Amniotic stem cell (primary cell): Measurements from ENCODE around the gene PRPF19.

ENCODE experiments used
- DNase-seq: peaks from one replicate; lab custom pipeline; 2025; lab: John Stamatoyannopoulos, UW

PRPF19 gene

DNA sequence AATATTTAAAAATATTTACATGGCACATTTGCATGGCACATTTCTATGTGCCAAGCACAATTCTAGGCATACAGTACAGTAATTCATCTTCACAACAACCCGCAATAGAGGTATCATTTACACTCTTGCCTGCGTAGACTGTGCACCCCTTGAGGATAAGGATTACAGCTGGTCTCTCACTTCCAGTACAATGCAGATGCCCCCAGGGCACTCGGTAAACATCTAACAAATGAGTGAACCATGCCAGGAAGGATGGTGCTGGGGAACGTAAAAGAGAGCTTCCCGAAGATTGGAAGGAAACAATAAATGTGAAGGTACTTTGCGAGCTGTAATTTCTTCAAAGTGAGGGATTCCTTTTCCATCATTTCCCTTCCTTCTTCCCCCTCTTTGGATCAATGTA, 1.3 kb downstream of the PRPF19 start:
- DNase-seq, result no peak

DNA sequence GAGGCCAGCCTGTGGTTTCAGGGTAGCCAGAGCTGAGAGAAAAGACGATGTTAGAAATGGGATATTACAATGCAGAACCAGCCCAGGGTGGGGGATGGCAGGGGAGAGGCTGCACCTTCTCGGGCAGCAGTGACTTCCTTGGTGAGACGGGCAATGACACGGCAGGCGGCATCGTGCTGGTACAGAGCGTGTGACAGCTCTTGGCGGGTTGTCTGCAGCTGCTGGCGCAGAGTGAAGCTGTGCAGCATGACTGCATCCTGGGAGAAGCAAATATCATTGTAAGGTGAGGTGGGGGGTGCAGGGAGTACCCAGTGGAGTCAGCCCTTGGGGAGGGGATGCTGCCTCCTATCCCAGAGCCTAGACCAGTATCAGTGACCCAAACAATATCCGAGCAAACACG, 3.8 kb downstream of the PRPF19 start:
- DNase-seq, result no peak

DNA sequence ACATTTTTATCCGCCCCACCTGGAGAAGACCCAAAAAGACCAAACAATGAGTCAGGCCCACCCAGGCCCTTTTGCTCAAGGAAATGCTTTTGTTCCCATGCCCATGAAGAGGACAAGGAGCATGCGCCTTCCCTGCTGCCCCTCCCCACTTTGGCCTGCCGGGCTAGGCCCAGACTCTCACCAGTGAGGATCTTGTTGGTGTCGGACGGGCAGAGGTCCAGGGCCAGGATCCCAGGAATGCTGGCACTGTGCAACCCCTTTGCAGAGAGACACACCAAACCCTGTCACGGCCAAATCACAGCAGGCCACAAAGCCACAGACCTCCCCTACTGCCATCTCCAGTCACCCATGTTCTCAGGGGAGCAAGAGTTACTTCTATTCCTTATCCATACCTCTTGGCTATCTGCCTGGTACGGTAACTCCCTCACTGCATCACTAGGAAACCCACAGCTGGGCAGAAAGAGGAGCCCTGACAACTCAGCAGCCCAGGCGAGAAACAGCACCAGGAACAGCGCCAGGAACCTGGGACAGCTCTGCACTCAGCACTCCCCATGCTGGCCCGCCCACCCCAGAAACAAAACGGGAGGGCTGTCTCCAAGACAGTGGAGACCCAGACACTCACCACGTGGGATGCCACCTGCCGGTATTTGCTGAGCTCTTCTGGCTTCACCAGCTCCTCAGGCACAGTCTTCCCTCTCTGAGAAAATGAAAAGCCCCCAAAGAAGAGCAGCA, 5.5 kb downstream of the PRPF19 start:
- DNase-seq, result no peak

DNA sequence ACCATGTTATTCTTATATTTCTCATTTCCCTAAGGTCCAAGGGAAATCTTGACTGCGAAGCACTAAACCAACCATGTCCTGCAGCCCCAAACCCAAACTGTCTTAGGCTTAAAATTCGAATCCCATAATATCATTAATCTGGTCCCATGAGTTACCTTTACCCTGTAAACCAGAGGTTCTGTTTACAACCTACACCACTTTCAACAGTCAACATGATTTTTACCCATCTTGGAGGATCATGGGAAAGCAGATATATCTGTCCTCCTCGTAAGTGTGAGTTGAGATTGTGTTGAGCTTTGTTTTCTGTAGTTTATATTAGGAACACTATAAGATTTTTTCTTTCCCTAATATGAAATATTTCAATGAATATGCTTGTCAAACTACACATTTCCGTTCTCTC, 6.4 kb downstream of the PRPF19 start:
- DNase-seq, result no peak

DNA sequence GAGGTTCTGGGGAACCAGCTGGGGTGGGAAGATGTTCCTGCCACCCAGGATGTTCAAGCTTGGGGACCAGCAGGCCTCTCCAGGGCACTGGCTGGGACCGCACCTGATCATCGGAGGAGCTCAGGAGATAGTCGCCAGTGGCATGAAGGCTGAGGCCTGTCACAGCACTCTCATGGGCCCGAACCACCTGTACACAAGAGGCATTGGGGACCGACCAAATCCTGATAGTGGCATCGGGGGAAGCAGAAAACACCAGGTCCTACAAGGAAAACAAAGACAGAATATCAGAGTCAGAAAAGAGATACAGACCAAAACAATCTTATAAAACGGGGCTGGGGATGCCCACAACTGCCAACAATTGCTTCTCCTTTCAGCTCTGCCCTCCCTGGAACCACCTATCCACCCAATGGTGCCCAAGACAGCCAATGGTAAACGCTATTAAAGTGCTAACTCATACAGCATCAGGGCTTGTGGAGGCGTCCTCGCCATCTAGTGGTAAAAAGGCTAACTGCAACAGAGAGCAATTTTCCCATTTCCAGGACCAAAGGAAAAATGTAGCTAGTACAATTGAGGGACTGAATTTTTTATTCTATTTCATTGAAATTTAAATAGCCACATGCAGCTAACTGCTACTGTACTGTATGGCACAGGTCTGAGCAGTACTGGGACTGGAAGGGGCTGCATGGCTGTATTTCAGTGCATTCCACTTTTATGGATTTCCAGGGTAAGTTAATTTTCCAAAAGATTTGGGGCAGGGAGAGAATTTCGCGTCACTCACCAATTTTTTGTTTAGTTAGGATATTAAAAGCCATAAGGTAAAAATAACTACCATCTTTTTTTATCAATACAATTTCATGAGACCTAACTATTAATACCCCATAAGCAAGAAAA, 7.1 kb downstream of the PRPF19 start:
- DNase-seq, result peak; percentile 22

DNA sequence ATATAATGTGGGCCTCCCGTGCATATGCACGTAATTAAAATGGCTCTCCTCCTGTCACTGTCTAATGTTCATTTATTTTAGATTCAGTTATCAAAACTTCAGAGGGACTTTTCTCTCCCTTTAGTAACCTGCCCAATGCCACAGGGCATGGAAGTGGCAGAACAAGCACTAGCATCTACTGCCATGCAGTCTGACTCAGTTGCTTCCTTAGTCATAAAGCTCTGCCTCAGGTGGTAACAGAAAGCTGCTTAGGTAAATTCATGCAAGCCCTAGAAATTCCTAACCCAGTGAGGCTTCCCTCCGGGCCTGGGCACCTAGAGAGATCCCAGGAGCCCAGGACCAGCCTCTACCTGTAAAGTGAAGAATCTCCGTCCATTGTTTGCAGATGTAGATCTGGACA, 8.9 kb downstream of the PRPF19 start:
- no peak for DNase-seq

DNA sequence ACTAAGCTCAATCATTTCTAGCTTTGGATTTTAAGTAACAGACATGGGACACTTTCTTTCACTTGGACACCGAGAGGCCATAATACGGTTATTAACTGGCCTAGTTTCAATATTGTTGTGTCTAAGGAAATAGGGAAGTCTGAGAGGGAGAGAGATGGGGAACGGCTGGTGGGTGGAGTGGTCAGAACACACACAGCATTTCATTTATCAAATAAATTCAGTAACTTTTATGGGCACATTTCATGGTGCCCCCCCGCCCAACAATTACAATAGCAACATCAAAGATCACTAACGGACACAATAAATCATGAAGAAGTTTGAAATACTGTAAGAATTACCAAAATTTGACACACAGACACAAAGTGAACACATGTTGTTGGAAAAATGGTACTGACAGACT, 10.7 kb downstream of the PRPF19 start:
- no peak for DNase-seq

DNA sequence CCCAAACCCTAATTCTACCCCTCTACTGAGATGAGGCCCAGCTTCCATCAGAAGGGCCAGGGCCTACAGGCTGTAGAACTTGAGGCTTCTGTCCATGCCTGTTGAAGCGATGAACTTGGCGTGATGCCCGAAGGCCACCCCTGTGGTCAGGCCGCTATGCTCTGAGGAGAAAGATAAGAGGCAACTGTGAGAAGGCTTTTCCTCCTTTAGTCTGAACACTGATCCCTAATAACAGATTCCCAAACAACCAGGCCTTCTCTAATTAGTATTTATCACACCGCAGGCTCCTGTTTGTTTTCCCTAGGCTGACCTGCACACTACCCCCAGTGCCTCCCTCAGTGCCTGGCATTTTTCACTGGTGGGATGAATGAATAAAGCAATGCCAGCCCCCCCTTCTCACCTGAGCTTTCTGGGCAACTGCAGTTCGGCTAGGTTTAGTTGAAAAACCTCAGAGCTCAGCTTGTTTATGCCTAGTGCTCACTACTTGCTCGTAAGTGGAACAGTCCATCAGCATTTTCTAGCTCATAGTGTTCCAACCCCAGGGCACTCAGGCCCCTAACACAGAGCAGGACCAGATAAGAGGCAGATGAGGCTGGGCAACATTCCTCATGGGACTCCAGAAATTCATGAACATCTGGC, 15.2 kb downstream of the PRPF19 start:
- DNase-seq, result no peak

DNA sequence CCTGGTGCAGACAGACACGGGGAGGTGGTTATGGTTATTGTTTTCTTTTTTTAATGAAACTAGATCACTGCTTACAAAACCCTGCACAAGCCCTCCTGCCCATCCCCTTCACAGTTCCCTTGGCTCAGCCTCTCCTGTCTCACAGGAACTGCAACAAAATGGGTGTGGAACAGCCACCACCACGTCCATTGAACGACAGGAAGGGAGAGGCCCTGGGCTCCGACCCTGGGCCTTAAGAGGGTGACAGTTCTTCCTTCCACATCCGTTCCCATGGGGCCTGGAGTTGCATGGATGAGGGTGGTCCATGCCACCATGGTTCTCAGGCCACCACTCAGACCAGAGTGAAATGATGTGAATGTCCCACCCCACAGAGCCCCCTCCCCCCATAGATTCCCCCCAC, 15.7 kb downstream of the PRPF19 start:
- DNase-seq, result no peak

DNA sequence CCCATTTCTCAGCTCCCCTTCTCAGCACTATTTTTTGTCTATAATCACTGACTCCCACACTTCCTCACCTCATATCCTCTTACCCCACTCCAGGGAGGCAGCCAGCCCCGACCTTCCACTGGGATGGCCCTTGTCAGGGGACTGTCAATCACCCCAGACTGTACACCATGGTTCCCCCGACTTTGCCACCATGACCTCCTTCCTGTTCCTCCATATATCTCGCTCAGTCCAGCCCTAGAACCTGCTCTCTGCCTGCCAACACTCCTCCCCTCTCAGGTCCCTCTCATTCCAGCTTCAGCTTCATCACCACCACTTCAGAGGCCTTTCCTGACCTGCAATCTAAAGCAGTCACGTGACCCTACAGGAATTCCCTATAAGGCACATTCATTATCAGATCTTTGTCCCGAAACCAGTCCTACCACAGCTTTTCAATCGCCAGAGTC, 16.5 kb downstream of the PRPF19 start:
- no peak for DNase-seq

DNA sequence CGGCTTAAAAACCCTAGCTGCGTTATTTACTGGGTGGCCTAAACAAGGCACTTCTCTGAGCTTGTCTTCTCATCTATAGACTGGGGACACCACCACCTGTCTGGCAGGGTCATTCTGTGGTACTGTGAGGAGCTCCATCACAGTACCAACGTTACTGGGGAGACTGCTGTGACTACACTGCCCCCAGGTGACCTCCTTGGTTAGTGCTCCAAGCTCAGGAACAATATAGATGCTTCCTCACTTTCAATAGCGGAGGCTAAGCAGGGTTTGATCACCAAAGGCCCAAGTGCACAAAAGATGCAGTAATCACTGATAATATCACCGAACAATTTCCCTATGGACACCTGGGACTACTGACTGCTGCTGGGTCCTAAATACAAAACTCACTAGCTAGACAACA, 18.8 kb downstream of the PRPF19 start:
- no peak for DNase-seq

DNA sequence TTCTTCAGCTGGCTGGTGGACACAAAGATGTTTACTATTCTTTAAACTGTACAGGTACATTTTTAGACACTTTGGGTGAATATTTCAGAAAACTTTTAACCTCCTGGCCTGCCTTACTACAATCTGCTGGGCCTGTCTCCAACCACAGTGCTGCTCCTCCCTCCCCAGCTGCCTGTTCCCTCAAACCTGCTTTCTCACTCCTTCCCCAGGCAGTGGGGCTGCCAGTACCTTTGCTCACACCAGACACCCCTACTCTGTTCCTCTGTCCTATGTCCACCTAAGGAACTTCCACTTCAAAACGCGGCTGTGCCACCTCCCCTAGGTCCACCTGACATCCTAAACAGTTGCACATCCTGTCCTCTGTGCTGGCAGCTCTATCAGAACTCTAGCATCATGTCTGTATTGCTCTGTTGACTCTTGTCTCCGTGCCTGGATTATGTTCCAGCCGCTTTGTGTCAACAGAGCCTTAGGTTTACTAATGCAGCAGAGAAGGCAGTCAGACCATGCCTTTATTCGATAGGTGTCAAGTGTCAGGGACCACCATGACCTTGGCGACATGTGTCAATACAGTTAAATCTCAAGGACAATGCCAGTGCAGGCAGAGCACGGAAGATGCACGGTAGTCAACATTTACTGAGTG, 25.6 kb downstream of the PRPF19 start:
- no peak for DNase-seq

DNA sequence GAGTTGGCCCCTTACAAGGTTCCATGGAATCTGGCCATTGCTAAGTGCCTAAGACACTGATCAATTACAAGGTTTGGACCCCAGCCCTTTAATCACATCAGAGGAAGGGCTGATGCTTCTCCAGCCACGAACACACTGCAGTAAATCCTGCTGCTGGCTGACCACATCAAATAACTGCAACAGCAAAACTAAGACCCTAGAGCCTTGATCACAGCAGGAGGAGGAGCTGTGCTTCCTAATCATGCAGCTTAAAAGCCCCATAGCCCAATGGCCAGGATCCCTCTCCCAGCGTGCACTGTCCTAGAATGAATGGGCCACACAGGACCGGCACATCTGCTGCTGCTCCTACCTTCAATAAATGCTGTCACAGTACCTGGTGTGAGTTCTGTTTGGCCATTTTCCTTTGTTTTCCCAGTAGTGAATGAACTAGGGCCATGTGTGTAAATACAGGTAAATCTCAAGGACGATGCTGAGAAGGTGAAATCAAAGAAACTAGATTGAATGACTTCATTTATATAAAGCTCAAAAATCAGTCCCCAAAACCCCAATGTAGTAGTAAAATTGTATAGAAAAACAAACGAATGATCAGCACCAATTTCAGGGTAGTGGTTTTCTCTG, 26.3 kb downstream of the PRPF19 start:
- DNase-seq, result no peak

DNA sequence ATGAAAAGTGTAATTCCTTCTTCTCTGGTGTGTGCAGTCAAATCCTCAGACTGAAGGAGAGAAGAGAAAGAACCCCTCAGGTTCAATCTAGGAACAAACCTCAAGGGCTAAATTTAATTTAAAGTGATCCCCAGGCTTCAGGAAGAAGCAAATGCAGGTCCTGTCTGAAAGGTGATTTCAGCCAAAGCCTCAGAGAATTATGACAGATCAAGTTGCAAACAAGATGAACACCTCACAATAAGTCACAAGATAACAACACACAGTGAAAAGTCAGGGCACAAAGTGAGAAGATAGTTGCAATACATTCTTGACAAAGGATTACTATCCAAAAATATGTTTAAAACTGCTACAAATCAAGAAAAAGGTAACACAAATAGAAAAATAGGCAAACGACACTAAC, 27.3 kb downstream of the PRPF19 start:
- no peak for DNase-seq

DNA sequence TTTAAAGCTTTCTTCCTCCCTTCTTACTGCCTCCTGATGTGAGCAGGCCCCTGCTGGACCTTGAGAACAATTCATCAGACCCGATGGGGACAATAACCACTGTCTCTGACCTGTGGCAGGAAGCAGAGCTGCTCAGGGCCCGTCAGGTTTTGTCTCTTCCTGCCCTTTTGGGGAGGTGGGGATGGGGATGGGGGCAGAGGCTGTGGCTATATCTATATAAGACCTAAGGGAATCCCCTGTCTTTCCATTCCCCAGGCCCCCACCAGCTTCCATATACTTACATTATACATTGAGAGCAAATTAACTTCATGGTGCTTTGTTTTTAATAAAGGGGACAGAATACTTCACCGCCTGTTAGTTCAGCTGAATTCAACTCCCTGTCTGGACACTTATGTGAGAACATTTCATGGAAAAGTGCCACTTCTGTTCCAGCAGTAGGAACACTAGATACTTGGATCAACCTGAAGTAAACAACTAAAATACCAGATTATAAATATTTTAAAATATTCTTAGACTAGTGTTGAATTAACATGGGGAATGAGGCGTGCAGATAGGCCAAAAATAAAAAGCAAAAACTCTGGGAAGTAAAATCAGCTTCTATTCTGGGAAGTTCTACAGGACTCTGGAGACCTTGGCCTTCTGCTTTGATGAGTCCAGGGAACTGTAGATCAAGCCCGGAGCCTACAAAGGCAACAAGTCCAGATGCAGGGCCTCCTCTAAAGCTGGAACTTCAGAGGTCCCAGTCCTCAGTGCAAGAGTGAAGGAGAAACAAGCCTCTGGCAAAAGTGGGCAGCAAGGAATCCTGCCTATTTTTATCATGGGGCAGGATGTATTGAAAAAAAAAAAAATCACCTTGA, 27.9 kb downstream of the PRPF19 start:
- no peak for DNase-seq

DNA sequence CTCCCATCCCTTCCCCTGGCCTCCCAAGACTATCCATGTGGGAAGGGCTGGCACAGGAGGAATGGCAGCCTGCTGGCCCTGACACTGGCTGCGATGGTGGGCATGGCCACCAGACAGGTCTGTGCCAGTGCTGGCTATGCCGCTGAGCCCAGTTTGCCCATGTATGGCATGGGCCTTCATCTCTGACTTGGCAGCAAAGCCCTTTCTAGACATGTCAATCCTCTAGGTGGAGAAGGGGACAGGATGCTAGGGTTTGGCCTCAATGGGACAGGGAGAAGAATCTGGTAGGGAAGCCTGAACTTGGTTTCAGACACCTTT, 30.3 kb downstream of the PRPF19 start:
- no peak for DNase-seq

DNA sequence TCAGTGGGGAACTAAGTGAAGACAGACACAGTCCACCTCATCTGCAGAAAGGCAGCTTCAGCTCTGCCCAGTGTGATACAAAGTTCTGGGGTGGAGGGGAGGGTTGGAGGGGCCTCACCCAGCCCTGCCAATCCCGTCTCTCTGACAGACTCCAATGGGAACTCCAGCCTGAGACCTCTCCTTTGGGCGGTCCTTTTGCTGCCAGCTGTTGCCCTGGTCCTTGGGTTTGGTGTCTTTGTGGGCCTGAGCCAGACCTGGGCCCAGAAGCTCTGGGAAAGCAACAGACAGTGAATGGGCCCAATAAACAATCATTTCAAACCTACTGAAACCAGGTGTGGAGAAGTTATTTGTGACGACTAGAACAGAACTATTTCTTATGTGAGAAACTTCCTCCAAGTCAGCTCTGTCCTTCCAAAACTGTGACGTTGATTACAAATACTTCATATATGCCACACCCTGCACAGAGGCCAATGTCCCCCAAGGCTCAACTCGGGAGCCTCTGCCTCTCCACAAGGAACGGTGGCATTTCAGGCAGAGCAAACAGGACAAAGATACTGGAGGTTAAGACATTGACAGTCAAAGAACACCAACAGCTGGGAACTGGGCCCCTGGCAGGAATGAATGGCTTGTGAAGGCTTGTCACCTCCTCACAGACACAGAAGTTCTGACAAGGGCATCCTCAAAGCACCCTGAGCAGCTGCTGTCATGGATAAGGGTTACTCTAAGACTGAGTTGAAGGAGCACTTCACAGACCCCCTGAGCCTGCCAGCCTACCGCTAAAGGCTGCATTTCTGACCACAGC, 30.8 kb downstream of the PRPF19 start:
- DNase-seq, result no peak

DNA sequence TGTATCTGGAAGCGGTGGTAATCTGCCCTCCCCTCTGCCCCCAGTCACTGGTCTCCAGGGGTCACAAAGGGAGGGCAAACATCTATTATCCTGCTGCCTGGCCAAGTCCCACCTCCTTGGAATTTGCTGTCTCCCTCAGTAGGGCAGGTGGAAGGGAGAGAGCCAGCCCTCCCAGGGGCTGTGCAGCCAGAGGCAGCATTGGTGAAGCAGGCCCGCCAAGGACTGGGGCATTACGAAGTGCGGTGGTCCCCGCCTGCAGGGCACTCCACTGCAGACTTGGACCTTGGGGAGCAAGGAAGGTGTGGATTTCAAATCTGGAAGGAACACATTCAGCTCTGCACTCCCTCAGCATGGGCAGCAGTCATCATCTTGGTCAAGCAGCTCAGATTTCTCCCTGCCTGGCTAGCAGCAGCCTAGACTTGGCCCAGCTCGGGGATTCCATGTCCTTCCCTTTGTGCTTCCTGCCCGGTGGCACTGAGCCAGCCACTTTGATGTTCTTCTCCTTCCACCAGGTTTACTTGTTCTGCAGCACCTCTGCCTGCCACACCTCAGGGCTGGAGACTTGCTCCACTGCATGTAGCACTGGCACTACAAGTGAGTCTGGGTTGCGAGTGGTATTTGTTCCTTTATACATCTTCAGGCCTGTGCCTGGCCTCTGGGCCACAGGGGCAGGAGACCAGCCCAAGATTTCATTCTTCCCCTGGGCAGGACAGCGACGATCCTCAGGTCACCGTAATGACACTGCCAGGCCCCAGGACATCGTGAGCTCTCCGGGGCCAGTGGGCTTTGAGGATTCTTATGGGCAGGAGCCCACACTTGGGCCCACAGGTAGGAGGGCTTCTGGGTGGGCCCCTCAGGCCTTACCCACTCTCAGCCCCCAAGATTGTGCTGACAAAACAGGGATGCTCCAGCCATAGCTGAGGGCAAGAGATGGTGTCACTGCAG, 31.7 kb downstream of the PRPF19 start:
- DNase-seq, result no peak

DNA sequence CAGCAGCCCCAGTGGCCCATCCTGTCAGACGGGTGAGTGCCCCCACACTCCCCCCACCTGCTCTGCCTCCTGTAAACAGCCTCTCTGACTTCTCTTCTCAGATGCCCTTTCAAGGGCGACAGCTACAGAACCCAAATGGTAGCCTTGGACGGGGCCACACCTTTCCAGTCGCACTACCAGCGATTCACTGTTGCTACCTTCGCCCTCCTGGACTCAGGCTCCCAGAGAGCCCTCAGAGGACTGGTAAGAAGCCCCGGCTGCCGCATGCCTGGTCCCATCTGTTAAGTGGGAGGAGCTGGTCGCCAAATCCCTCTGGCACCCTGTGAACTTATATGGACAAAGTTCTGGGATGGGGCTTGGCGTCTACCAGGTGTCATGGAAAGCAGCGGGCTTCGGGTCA, 32.9 kb downstream of the PRPF19 start:
- no peak for DNase-seq
